SK-N-SH (cell line): ENCODE measurements around the gene TRAF2. TPM values are rescaled to one million over a fixed set of nuclear protein-coding genes. Genes with fewer than 3 reads are reported as not detected.

Source experiments
- CTCF ChIA-PET: fragments of 300-600, 350-600 bp; formaldehyde crosslinking; extraction: SDS; loops from one replicate; lab custom pipeline; 2021; lab: Yijun Ruan, JAX
- POLR2A ChIA-PET: fragments of 350-600 bp; sonication (Branson Sonifier 250); formaldehyde crosslinking; extraction: SDS; loops from one replicate; lab custom pipeline; 2020; ENCODE audit warnings: antibody characterized with exemption, inconsistent platforms; lab: Yijun Ruan, JAX
- DNase-seq: peaks from one replicate; pipeline ENCODE4 v3.0.0; 2012
- H2AFZ ChIP-seq: fragments of 200-600 bp; sonication (generic); 2 replicates; pipeline ENCODE4 v1.8.1; 2016; ENCODE audit warnings: antibody characterized with exemption, mild to moderate bottlenecking, low read depth
- H3F3A ChIP-seq: fragments of 200-600 bp; sonication (generic); replicated peaks from 2 replicates; pipeline ENCODE3; 2016; ENCODE audit warnings: antibody characterized with exemption, mild to moderate bottlenecking; ENCODE audit not compliant: insufficient read depth
- H3K27ac ChIP-seq, 2 experiments: fragments of 200-500 bp in 1 of 2; fragments of 200-600 bp in 1 of 2; sonication (Bioruptor generic) in 1 of 2; sonication (generic), shearing (Covaris generic) in 1 of 2; 2 replicates each; pipeline versions ENCODE4 v1.5.1 to v1.6.1; 2014 to 2016; ENCODE audit warnings: low read depth in 2 of 2, inconsistent platforms in 1 of 2, low read length in 1 of 2, mild to moderate bottlenecking in 1 of 2, mixed read lengths in 1 of 2
- H3K27me3 ChIP-seq: fragments of 200-600 bp; sonication (generic), shearing (Covaris generic); 2 replicates; pipeline ENCODE4 v1.6.1; 2016; ENCODE audit warnings: mixed run types; ENCODE audit not compliant: insufficient read depth
- H3K36me3 ChIP-seq, 2 experiments: fragments of 200-500 bp in 1 of 2; fragments of 200-600 bp in 1 of 2; sonication (Bioruptor generic) in 1 of 2; sonication (generic) in 1 of 2; replicated peaks in 1 of 2; 2 replicates each; pipeline versions ENCODE3 to v1.5.1; 2014 to 2016; ENCODE audit warnings: low read length in 1 of 2, mild to moderate bottlenecking in 1 of 2; ENCODE audit not compliant: insufficient read depth in 2 of 2, control insufficient read depth in 1 of 2
- H3K4me1 ChIP-seq, 2 experiments: fragments of 200-500 bp in 1 of 2; fragments of 200-600 bp in 1 of 2; sonication (Bioruptor generic) in 1 of 2; sonication (generic), shearing (Covaris generic) in 1 of 2; 2 replicates each; pipeline versions ENCODE4 v1.5.1 to v1.6.1; 2014 to 2016; ENCODE audit warnings: low read depth in 1 of 2, low read length in 1 of 2, mixed run types in 1 of 2; ENCODE audit not compliant: insufficient read depth in 2 of 2, control insufficient read depth in 1 of 2
- H3K4me2 ChIP-seq: fragments of 200-600 bp; sonication (generic), shearing (Covaris generic); 2 replicates; pipeline ENCODE4 v1.6.1; 2017; ENCODE audit warnings: mixed run types
- H3K4me3 ChIP-seq, 2 experiments: fragments of 200-500 bp in 1 of 2; fragments of 200-600 bp in 1 of 2; sonication (Bioruptor generic) in 1 of 2; sonication (generic), shearing (Covaris generic) in 1 of 2; 2 replicates each; pipeline versions ENCODE4 v1.5.1 to v1.8.1; 2014 to 2016; ENCODE audit warnings: low read depth in 2 of 2, inconsistent platforms in 1 of 2, low read length in 1 of 2, mild to moderate bottlenecking in 1 of 2, mixed read lengths in 1 of 2, moderate library complexity in 1 of 2
- H3K79me2 ChIP-seq: fragments of 200-600 bp; sonication (generic); 2 replicates; pipeline ENCODE4 v1.8.1; 2017; ENCODE audit warnings: mild to moderate bottlenecking; ENCODE audit not compliant: insufficient read depth
- H3K9ac ChIP-seq: fragments of 200-600 bp; sonication (generic); 2 replicates; pipeline ENCODE4 v1.6.1; 2017; ENCODE audit warnings: mixed run types
- H3K9me2 ChIP-seq: fragments of 200-600 bp; sonication (generic); 2 replicates; pipeline ENCODE4 v1.6.1; 2017; ENCODE audit warnings: mixed run types
- H3K9me3 ChIP-seq: fragments of 200-600 bp; sonication (generic); 2 replicates; pipeline ENCODE4 v1.6.1; 2017; ENCODE audit warnings: mixed run types, mild to moderate bottlenecking, moderate library complexity
- H4K20me1 ChIP-seq: fragments of 200-600 bp; sonication (generic); 2 replicates; pipeline ENCODE4 v1.6.1; 2017; ENCODE audit warnings: mild to moderate bottlenecking, mixed run types; ENCODE audit not compliant: insufficient read depth
- EP300 ChIP-seq, 2 experiments: IDR thresholded peaks; 2 replicates each; pipeline versions ENCODE4 v1.4.0 to v1.6.1; 2012; ENCODE audit warnings: borderline replicate concordance in 1 of 2, low read depth in 1 of 2, low read length in 1 of 2
- FOSL2 ChIP-seq: IDR thresholded peaks from 2 replicates; pipeline ENCODE4 v1.4.0; 2012; ENCODE audit warnings: low read depth, mild to moderate bottlenecking, moderate library complexity, borderline replicate concordance
- GATA2 ChIP-seq: sonication (generic); formaldehyde crosslinking; IDR thresholded peaks from 2 replicates; pipeline ENCODE4 v1.5.0; 2020; ENCODE audit warnings: mild to moderate bottlenecking, missing genetic modification reagents
- NFIC ChIP-seq: IDR thresholded peaks from 2 replicates; pipeline ENCODE4 v1.4.0; 2012; ENCODE audit warnings: borderline replicate concordance
- RFX5 ChIP-seq: IDR thresholded peaks from 2 replicates; pipeline ENCODE4 v1.6.1; 2012; ENCODE audit warnings: mild to moderate bottlenecking, improper control_type of control experiment, low read length
- SIN3A ChIP-seq: IDR thresholded peaks from 2 replicates; pipeline ENCODE4 v1.6.1; 2012; ENCODE audit warnings: low read depth, mild to moderate bottlenecking, low read length, moderate library complexity, borderline replicate concordance
- TCF12 ChIP-seq: IDR thresholded peaks from 2 replicates; pipeline ENCODE4 v1.4.0; 2012
- TEAD4 ChIP-seq: IDR thresholded peaks from 2 replicates; pipeline ENCODE4 v1.4.0; 2012; ENCODE audit warnings: mild to moderate bottlenecking, borderline replicate concordance; ENCODE audit not compliant: insufficient read depth
- WGBS: methylation state at CpG from one replicate; pipeline ENCODE4 v1.1.6; 2017; ENCODE audit warnings: low lambda C conversion rate; 5-methylcytosine and 5-hydroxymethylcytosine counted together
- polyA plus RNA-seq, 3 experiments: library from polyadenylated mRNA; depleted of rRNA; stranded (reverse); fragments of >200 nt; gene quantifications; 2 replicates each; pipeline ENCODE4 v1.2.3, GENCODE V29; 2012
- TF ChIP-seq, protein P1 (sequence below): IDR thresholded peaks from 2 replicates; pipeline ENCODE4 v1.6.1; 2012; ENCODE audit warnings: mild to moderate bottlenecking, low read depth, low read length, moderate library complexity
- TF ChIP-seq, protein P2 (sequence below): fragments of 150-350 bp; IDR thresholded peaks from 2 replicates; pipeline ENCODE4 v1.6.1; 2017; ENCODE audit warnings: antibody characterized with exemption, low read length, low read depth, borderline replicate concordance
- TF ChIP-seq, protein P3 (sequence below): IDR thresholded peaks from 2 replicates; pipeline ENCODE4; 2012

TRAF2 gene
- polyA plus RNA-seq, 1 of the 3 experiments (the other 2 are of a cell fraction), result 15.4 TPM

DNA sequence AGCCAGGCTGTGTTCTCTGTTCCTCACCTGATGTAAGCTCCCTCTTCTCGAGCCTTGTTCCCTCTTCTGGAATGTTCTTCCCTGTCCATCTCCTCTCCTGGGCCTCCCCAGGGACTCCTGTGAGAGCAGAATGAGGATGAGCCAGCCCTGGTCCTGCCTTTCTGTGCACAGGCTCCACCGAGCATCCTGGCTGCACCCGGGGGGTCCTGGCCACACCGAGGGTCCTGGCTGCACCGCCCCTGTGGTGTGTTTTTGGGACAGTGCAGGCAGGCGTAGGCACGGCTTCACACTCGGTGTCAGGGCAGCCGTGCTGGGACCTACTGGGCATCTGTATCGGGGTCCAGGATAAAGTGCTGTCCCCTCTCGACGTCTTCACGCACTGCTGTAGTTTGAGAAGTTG, 40.4 kb downstream of the TRAF2 start:
- no peaks in the 10 kb centered on the region for H3K79me2 ChIP-seq
- TF ChIP-seq, protein P1, sequence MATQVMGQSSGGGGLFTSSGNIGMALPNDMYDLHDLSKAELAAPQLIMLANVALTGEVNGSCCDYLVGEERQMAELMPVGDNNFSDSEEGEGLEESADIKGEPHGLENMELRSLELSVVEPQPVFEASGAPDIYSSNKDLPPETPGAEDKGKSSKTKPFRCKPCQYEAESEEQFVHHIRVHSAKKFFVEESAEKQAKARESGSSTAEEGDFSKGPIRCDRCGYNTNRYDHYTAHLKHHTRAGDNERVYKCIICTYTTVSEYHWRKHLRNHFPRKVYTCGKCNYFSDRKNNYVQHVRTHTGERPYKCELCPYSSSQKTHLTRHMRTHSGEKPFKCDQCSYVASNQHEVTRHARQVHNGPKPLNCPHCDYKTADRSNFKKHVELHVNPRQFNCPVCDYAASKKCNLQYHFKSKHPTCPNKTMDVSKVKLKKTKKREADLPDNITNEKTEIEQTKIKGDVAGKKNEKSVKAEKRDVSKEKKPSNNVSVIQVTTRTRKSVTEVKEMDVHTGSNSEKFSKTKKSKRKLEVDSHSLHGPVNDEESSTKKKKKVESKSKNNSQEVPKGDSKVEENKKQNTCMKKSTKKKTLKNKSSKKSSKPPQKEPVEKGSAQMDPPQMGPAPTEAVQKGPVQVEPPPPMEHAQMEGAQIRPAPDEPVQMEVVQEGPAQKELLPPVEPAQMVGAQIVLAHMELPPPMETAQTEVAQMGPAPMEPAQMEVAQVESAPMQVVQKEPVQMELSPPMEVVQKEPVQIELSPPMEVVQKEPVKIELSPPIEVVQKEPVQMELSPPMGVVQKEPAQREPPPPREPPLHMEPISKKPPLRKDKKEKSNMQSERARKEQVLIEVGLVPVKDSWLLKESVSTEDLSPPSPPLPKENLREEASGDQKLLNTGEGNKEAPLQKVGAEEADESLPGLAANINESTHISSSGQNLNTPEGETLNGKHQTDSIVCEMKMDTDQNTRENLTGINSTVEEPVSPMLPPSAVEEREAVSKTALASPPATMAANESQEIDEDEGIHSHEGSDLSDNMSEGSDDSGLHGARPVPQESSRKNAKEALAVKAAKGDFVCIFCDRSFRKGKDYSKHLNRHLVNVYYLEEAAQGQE, result no peak
- TF ChIP-seq GATA2 (no peak), FOSL2 (no peak), RFX5 (no peak), SIN3A (no peak), NFIC (no peak), EP300 (IDR thresholded peaks at IDR 0.05; ENCODE audit: borderline replicate concordance in 1 of 2, low read depth in 1 of 2, low read length in 1 of 2) (no peak), TEAD4 (no peak), TCF12 (no peak)
- TF ChIP-seq, protein P2, sequence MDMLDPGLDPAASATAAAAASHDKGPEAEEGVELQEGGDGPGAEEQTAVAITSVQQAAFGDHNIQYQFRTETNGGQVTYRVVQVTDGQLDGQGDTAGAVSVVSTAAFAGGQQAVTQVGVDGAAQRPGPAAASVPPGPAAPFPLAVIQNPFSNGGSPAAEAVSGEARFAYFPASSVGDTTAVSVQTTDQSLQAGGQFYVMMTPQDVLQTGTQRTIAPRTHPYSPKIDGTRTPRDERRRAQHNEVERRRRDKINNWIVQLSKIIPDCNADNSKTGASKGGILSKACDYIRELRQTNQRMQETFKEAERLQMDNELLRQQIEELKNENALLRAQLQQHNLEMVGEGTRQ, result no peak
- TF ChIP-seq, protein P3, sequence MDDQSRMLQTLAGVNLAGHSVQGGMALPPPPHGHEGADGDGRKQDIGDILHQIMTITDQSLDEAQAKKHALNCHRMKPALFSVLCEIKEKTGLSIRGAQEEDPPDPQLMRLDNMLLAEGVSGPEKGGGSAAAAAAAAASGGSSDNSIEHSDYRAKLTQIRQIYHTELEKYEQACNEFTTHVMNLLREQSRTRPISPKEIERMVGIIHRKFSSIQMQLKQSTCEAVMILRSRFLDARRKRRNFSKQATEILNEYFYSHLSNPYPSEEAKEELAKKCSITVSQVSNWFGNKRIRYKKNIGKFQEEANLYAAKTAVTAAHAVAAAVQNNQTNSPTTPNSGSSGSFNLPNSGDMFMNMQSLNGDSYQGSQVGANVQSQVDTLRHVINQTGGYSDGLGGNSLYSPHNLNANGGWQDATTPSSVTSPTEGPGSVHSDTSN, result no peak
- ChIA-PET POLR2A (no interaction called here), CTCF (interaction anchor here (0.8 to 1.7 kb wide), 8 partner anchors 10 to 139 kb away, joined by 3 to 5 read pairs (median 3); partner anchors contain the start of genes C8G, FBXW5 and NPDC1)
- no peak overlapping the region for H2AFZ ChIP-seq
- no peak for DNase-seq
- no peaks in the 10 kb centered on the region for H3K27me3 ChIP-seq
- no peaks in the 10 kb centered on the region for H3K9me2 ChIP-seq
- H3K9me3 ChIP-seq, result no peaks in the 10 kb centered on the region
- no peak overlapping the region for H3K4me2 ChIP-seq
- H3K36me3 ChIP-seq, result peaks cover 7 to 10% of the 10 kb centered on the region in 2 experiments
- no peak overlapping the region for H3K27ac ChIP-seq
- 89% methylated on average over 13 of the region's 13 CpGs for WGBS
- H3K4me3 ChIP-seq, result no peak overlapping the region
- no peaks in the 10 kb centered on the region for H4K20me1 ChIP-seq
- H3K4me1 ChIP-seq, result peaks cover 0 to under 1% of the 10 kb centered on the region in 2 experiments; a peak in 1 of 4 replicates
- H3F3A ChIP-seq, result no peaks in the 10 kb centered on the region
- H3K9ac ChIP-seq, result no peak overlapping the region
